Panc1 (cell line): Measurements from ENCODE around the gene PIGZ. TPM values are rescaled to one million over a fixed set of nuclear protein-coding genes. Genes with fewer than 3 reads are reported as not detected.

Source experiments
- ATAC-seq: fragments of 200-7000 bp; cut with Tn5 transposase; 2 replicates; pipeline ENCODE4 v1.9.1; 2020; ENCODE audit warnings: mild to moderate bottlenecking, moderate library complexity
- BruUV-seq: library from RNA; stranded (reverse); fragments of 400-500 nt; replicated peaks from 2 replicates; lab custom pipeline; 2021; lab: Mats Ljungman, UMichigan
- CTCF ChIA-PET: fragments of 300-600 bp; sonication (Branson Sonifier 250); formaldehyde crosslinking; loops from one replicate; lab custom pipeline; 2022; ENCODE audit warnings: antibody characterized with exemption; lab: Charles Lee
- POLR2A ChIA-PET: fragments of 300-600 bp; sonication (Branson Sonifier 250); formaldehyde crosslinking; loops from one replicate; lab custom pipeline; 2022; ENCODE audit warnings: antibody characterized with exemption; lab: Charles Lee
- DNase-seq: peaks from one replicate; pipeline ENCODE4 v3.0.0-alpha.2; 2010; ENCODE audit warnings: low read depth, low spot score
- H3K27ac ChIP-seq: 2 replicates; pipeline ENCODE4 v1.5.1; 2011; ENCODE audit warnings: mild to moderate bottlenecking, low read length, inconsistent platforms
- H3K27me3 ChIP-seq: fragments of 200-500 bp; sonication (Bioruptor generic); 2 replicates; pipeline ENCODE4 v1.6.0; 2014; ENCODE audit warnings: low read length, inconsistent platforms; ENCODE audit not compliant: control insufficient read depth, insufficient read depth
- H3K36me3 ChIP-seq: fragments of 200-500 bp; sonication (Bioruptor generic); 2 replicates; pipeline ENCODE4 v1.5.1; 2014; ENCODE audit warnings: inconsistent platforms, mild to moderate bottlenecking, low read length, moderate library complexity; ENCODE audit not compliant: control insufficient read depth, insufficient read depth
- H3K4me1 ChIP-seq: 2 replicates; pipeline ENCODE4 v1.5.1; 2011; ENCODE audit warnings: inconsistent platforms, mild to moderate bottlenecking, low read length, moderate library complexity; ENCODE audit not compliant: control insufficient read depth, insufficient read depth
- H3K4me3 ChIP-seq, 2 experiments: 2 replicates each; pipeline ENCODE4 v1.5.1; 2011 to 2012; ENCODE audit warnings: low read depth in 2 of 2, low read length in 2 of 2, mild to moderate bottlenecking in 2 of 2, inconsistent platforms in 1 of 2, moderate library complexity in 1 of 2
- H3K9me3 ChIP-seq: fragments of 200-500 bp; sonication (Bioruptor generic); 2 replicates; pipeline ENCODE4 v1.5.1; 2014; ENCODE audit warnings: low read depth, mild to moderate bottlenecking, inconsistent platforms, low read length, moderate library complexity; ENCODE audit not compliant: control insufficient read depth, insufficient read depth
- POLR2AphosphoS5 ChIP-seq: IDR thresholded peaks from 2 replicates; pipeline ENCODE4 v1.6.1; 2012; ENCODE audit warnings: mild to moderate bottlenecking, low read depth, low read length, moderate library complexity
- REST ChIP-seq, 2 experiments: IDR thresholded peaks; 2 replicates each; pipeline ENCODE4 v1.6.1; 2011 to 2012; ENCODE audit warnings: low read depth in 2 of 2, control low read depth in 1 of 2, low read length in 1 of 2, mild to moderate bottlenecking in 1 of 2, moderate library complexity in 1 of 2; ENCODE audit not compliant: insufficient read depth in 1 of 2
- SIN3A ChIP-seq: IDR thresholded peaks from 2 replicates; pipeline ENCODE4 v1.6.1; 2012; ENCODE audit warnings: low read depth, mild to moderate bottlenecking, low read length, moderate library complexity, borderline replicate concordance; ENCODE audit not compliant: insufficient read depth
- TCF7L2 ChIP-seq: IDR thresholded peaks from 2 replicates; pipeline ENCODE4 v1.6.1; 2011; ENCODE audit warnings: mild to moderate bottlenecking, low read depth, low read length, inconsistent platforms
- in situ Hi-C: cut with HindIII; loops from 2 replicates; pipeline ENCODE4 v1.10.0; 2016; ENCODE audit warnings: low sequenced_read_pairs, low pct_unique_long_range_greater_than_20kb
- intact Hi-C: fragments of 100-400 bp; cut with micrococcal nuclease; formaldehyde crosslinking; loops from one replicate; pipeline ENCODE4 v1.10.0; 2022; ENCODE audit not compliant: unreplicated experiment
- total RNA-seq: library from RNA; stranded (reverse); gene quantifications from one replicate; pipeline ENCODE4 v1.2.1, GENCODE V29; 2021; ENCODE audit not compliant: unreplicated experiment
- TF ChIP-seq, protein P1 (sequence below): fragments of 450-650 bp; IDR thresholded peaks from 2 replicates; pipeline ENCODE4 v1.5.1; 2017; ENCODE audit warnings: mild to moderate bottlenecking

The PIGZ gene
- total RNA-seq, 1 experiment from 2014 or later = 6.3 TPM

GRCh38 chr3:197009532-197010019 is 40.9 kb upstream of the PIGZ start:
- ChIA-PET CTCF (no interaction called here), POLR2A (no interaction called here)

GRCh38 chr3:197008436-197009209 is 40.0 kb upstream of the PIGZ start:
- Histone ChIP-seq H3K36me3 (no peaks in the 10 kb centered on the region), H3K27me3 (no peaks in the 10 kb centered on the region), H3K27ac (no peak overlapping the region), H3K9me3 (no peaks in the 10 kb centered on the region), H3K4me1 (peaks cover 4% of the 10 kb centered on the region; the same call in 1 of the 2 replicates), H3K4me3 (no peak overlapping the region)
- ChIA-PET CTCF (no interaction called here), POLR2A (no interaction called here)
- ATAC-seq (no peak), DNase-seq (no peak)
- no peak for TF ChIP-seq REST (IDR thresholded peaks at IDR 0.05; ENCODE audit: insufficient read depth in 1 of 2, low read depth in 2 of 2, low read length in 1 of 2)
- no peak for TF ChIP-seq POLR2AphosphoS5
- TF ChIP-seq SIN3A = no peak
- TF ChIP-seq TCF7L2 = no peak
- TF ChIP-seq, protein P1, sequence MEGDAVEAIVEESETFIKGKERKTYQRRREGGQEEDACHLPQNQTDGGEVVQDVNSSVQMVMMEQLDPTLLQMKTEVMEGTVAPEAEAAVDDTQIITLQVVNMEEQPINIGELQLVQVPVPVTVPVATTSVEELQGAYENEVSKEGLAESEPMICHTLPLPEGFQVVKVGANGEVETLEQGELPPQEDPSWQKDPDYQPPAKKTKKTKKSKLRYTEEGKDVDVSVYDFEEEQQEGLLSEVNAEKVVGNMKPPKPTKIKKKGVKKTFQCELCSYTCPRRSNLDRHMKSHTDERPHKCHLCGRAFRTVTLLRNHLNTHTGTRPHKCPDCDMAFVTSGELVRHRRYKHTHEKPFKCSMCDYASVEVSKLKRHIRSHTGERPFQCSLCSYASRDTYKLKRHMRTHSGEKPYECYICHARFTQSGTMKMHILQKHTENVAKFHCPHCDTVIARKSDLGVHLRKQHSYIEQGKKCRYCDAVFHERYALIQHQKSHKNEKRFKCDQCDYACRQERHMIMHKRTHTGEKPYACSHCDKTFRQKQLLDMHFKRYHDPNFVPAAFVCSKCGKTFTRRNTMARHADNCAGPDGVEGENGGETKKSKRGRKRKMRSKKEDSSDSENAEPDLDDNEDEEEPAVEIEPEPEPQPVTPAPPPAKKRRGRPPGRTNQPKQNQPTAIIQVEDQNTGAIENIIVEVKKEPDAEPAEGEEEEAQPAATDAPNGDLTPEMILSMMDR = no peak
- no TSS peak for BruUV-seq
- in situ Hi-C loops = no loop called here
- intact Hi-C loops = no loop called here

More at GRCh38 chr3:197009532-197010019, 40.9 kb upstream of the PIGZ start:
- Histone ChIP-seq H3K4me3 (no peak overlapping the region), H3K9me3 (no peaks in the 10 kb centered on the region), H3K27ac (no peak overlapping the region), H3K4me1 (no peaks in the 10 kb centered on the region), H3K36me3 (no peaks in the 10 kb centered on the region), H3K27me3 (no peaks in the 10 kb centered on the region)
- no TSS peak for BruUV-seq
- TF ChIP-seq POLR2AphosphoS5 (no peak), REST (IDR thresholded peaks at IDR 0.05; ENCODE audit: insufficient read depth in 1 of 2, low read depth in 2 of 2, low read length in 1 of 2) (no peak), TCF7L2 (no peak)
- in situ Hi-C loops (no loop called here), intact Hi-C loops (no loop called here)
- no peak for ATAC-seq
- no peak for DNase-seq
